Activated B cell treated with CpG ODN at 0.5 μM for 24 hours (primary cell): ENCODE data around the gene TSPAN12. TPM values are rescaled to one million over a fixed set of nuclear protein-coding genes. Genes with fewer than 3 reads are reported as not detected.

Experiments used
- ATAC-seq: fragments of 200-7000 bp; cut with Tn5 transposase; one replicate; pipeline ENCODE4 v1.10.0; 2021; ENCODE audit warnings: low read depth, mild to moderate bottlenecking, moderate library complexity
- CTCF ChIA-PET: fragments of 350-600 bp; sonication (Branson Sonifier 250); formaldehyde crosslinking; loops from one replicate; lab custom pipeline; 2021; ENCODE audit warnings: antibody characterized with exemption; lab: Charles Lee
- POLR2A ChIA-PET: fragments of 350-600 bp; sonication (Branson Sonifier 250); formaldehyde crosslinking; loops from one replicate; lab custom pipeline; 2021; ENCODE audit warnings: antibody characterized with exemption; lab: Charles Lee
- DNase-seq: peaks from one replicate; pipeline ENCODE4 v3.0.0; 2022
- H3K27ac Mint-ChIP-seq: one replicate; pipeline ENCODE4 v1.8.0; 2020; ENCODE audit warnings: mixed read lengths
- H3K27me3 Mint-ChIP-seq: one replicate; pipeline ENCODE4 v1.8.0; 2021; ENCODE audit warnings: mixed read lengths
- H3K36me3 Mint-ChIP-seq: one replicate; pipeline ENCODE4 v1.8.0; 2021; ENCODE audit warnings: low read depth, mixed read lengths
- H3K4me1 Mint-ChIP-seq: one replicate; pipeline ENCODE4 v1.8.0; 2021; ENCODE audit warnings: mixed read lengths
- H3K4me3 Mint-ChIP-seq: one replicate; pipeline ENCODE4 v1.8.0; 2020; ENCODE audit warnings: mild to moderate bottlenecking, mixed read lengths
- H3K9me3 Mint-ChIP-seq: one replicate; pipeline ENCODE4 v1.8.0; 2020; ENCODE audit warnings: mixed read lengths
- intact Hi-C: fragments of 100-400 bp; cut with micrococcal nuclease; formaldehyde crosslinking; loops from one replicate; pipeline ENCODE4 v1.15.1; 2024
- total RNA-seq: library from RNA; stranded (reverse); gene quantifications from 2 replicates; pipeline ENCODE4 v1.2.3, GENCODE V29; 2022
- TF ChIP-seq, protein P1 (sequence below): fragments of 200-600 bp; IDR thresholded peaks from one replicate; pipeline ENCODE4 v1.8.0; 2022; ENCODE audit warnings: antibody characterized with exemption, mild to moderate bottlenecking

Gene TSPAN12
- total RNA-seq, 1 donor from 2014 or later: not detected

DNA sequence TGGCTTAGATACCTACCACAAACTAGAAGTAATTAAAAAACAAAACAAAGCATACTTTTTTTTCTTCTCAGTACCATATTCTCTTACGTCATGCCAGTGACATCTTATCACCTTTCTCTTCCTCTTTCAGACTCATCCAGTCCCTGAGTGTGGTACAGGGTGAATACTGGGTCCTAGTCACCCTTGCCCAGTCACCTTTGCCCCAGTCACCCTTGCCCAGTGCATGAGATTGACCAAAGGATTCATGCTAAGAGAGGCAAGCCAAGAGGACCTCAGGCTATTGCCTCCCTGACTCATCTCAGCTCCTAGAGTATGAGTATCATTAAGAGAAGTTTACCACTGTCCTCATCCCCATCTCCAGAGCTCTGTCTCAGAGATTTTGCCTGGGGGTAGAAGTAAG lies 10.0 kb upstream of the TSPAN12 start:
- DNase-seq: no peak
- ATAC-seq: no peak
- no peaks in the 10 kb centered on the region for H3K9me3 Mint-ChIP-seq
- POLR2A ChIA-PET: no interaction called here
- intact Hi-C loops: no loop called here
- CTCF ChIA-PET: interaction anchor here (0.7 kb wide), 1 partner anchor 9 kb away, joined by 3 read pairs; no protein-coding TSS in a partner anchor
- H3K27me3 Mint-ChIP-seq: peaks cover 14% of the 10 kb centered on the region
- H3K36me3 Mint-ChIP-seq: no peaks in the 10 kb centered on the region
- H3K27ac Mint-ChIP-seq: no peak overlapping the region
- TF ChIP-seq, protein P1, sequence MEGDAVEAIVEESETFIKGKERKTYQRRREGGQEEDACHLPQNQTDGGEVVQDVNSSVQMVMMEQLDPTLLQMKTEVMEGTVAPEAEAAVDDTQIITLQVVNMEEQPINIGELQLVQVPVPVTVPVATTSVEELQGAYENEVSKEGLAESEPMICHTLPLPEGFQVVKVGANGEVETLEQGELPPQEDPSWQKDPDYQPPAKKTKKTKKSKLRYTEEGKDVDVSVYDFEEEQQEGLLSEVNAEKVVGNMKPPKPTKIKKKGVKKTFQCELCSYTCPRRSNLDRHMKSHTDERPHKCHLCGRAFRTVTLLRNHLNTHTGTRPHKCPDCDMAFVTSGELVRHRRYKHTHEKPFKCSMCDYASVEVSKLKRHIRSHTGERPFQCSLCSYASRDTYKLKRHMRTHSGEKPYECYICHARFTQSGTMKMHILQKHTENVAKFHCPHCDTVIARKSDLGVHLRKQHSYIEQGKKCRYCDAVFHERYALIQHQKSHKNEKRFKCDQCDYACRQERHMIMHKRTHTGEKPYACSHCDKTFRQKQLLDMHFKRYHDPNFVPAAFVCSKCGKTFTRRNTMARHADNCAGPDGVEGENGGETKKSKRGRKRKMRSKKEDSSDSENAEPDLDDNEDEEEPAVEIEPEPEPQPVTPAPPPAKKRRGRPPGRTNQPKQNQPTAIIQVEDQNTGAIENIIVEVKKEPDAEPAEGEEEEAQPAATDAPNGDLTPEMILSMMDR: no peak
- H3K4me3 Mint-ChIP-seq: no peak overlapping the region
- H3K4me1 Mint-ChIP-seq: no peaks in the 10 kb centered on the region

DNA sequence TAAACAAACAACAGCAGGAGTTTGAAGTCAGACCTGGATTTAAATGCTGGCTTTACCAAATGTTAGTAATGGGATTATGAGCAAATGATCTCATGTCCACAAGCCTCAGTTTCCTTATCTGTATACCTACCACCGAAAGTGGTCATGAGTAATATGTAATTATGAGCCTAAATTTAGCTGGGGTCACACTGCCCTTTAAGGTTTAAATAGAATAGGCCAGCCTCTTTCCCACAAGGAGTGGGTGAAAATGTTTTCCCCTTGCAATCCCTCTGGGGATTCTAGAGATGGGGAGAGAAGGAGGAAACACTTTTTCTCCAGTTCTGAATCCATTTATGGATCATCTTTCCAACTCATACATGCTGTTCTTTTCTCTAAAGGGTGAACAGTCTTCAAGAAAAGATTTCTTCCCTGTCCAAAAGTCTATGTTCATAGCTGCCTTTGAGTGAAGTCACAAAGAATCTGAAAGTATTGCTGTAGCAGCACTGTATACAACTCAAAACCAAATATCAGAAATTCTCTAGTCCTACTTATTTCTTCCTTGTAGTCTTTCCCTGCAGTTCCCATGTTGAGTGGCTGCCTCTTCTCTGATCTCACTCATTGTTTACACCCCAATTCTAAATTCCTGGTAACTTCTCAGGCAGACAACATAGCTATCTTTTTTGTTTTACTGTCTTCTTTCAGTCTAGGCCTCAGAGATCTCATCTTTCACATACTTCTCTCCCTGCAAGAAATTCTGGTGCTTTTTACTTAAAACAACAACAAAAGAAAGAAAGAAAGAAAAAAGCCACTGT lies 7.4 kb upstream of the TSPAN12 start:
- intact Hi-C loops: no loop called here
- ChIA-PET CTCF (no interaction called here), POLR2A (no interaction called here)
- no peaks in the 10 kb centered on the region for H3K4me1 Mint-ChIP-seq
- DNase-seq (no peak), ATAC-seq (no peak)
- H3K9me3 Mint-ChIP-seq: no peaks in the 10 kb centered on the region
- no peak overlapping the region for H3K27ac Mint-ChIP-seq
- TF ChIP-seq, protein P1: no peak
- no peak overlapping the region for H3K4me3 Mint-ChIP-seq
- no peaks in the 10 kb centered on the region for H3K36me3 Mint-ChIP-seq
- H3K27me3 Mint-ChIP-seq: peaks cover 26% of the 10 kb centered on the region

DNA sequence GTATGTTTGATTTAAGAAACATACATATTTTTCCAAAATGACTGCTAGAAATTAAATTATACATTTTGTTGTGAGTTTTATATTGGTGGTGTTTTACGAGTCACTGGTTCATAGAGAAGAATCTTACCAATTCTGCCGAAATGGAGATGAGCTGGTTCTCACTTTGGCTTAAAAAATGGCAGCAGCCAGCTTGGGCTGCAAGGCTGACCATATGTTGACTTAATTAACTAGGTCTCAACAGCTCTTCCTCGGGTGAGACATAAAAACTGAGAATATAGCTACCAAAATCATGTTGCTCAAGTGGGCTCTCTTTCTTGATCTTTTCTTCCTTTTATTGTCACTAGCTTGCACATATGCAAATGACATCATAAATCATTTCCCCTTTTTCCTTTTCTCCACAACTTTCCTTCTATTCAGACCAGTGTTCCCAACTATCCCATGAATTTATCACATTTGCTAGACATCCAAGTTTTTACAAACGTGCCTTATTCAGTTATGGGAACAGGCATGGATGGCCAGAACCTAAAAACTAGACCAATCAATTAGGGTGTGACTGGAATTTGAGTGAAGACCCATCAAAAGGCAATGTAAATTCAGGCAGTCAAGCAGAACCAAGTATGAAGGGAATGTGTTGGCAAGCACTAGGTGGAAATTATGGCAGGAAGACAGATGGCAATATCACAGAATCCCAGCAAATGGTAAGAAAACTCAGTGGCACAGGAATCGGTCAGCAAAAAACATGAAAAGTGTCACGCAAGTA lies 6.4 kb upstream of the TSPAN12 start:
- DNase-seq (no peak), ATAC-seq (no peak)
- ChIA-PET POLR2A (no interaction called here), CTCF (no interaction called here)
- TF ChIP-seq, protein P1: no peak
- no peaks in the 10 kb centered on the region for H3K4me1 Mint-ChIP-seq
- no peaks in the 10 kb centered on the region for H3K36me3 Mint-ChIP-seq
- no peak overlapping the region for H3K27ac Mint-ChIP-seq
- H3K4me3 Mint-ChIP-seq: no peak overlapping the region
- intact Hi-C loops: no loop called here
- peaks cover 34% of the 10 kb centered on the region for H3K27me3 Mint-ChIP-seq
- no peaks in the 10 kb centered on the region for H3K9me3 Mint-ChIP-seq

DNA sequence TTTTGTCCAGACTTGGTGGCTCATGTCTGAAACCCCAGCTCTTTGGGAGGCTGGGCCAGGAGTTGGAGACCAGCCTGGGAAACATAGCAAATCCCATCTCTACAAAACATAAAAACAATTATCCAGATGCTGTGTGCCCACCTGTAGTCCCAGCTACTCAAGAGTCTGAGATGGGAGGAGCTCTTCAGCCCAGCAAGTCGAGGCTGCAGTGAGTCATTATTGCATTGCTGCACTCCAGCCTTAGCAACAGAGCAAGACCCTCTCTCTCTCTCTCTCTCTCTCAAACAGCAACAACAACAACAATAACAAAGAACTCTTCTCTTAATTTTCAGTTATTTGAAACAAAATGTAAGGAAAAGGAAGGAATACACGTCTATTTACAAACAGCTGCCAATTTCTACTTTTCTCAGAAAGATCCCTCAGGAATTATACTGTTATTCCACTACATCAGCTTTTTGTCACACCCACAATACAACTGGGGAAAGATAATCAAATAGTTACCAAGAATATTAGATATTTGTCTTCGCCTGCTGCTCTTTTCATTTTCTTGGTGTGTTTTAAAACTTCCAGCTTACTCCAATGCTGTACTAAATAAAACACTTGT lies 5.1 kb upstream of the TSPAN12 start:
- Mint-ChIP-seq H3K9me3 (no peaks in the 10 kb centered on the region), H3K4me1 (peaks cover 3% of the 10 kb centered on the region), H3K4me3 (no peak overlapping the region), H3K36me3 (no peaks in the 10 kb centered on the region), H3K27me3 (peaks cover 45% of the 10 kb centered on the region), H3K27ac (no peak overlapping the region)
- TF ChIP-seq, protein P1: no peak
- DNase-seq: no peak
- intact Hi-C loops: no loop called here
- CTCF ChIA-PET: no interaction called here
- no peak for ATAC-seq
- POLR2A ChIA-PET: no interaction called here

DNA sequence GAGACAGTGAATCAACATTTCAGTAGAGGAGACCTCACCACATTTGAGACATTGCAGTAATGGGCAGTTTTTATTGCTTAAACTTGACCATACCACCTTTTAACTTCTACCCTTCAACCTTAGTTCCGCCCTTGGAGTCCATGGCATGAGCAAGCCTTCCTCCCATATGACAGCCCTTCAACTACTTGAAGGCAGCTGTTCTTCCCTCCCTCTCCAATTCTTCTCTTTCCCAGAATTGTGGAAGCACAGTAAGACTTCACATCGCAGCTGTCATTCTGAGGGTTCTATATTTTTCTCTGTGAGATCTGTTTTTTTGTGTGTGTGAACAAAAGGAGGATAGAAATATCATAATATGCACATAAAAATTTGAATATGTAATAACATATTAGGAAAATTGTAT lies 2.2 kb upstream of the TSPAN12 start:
- TF ChIP-seq, protein P1: no peak
- no peaks in the 10 kb centered on the region for H3K9me3 Mint-ChIP-seq
- ChIA-PET CTCF (interaction anchor here (1.5 kb wide), 1 partner anchor 68 kb away, joined by 4 read pairs; no protein-coding TSS in a partner anchor), POLR2A (no interaction called here)
- no peak for ATAC-seq
- H3K27me3 Mint-ChIP-seq: peaks cover 58% of the 10 kb centered on the region
- intact Hi-C loops: no loop called here
- no peak for DNase-seq
- peaks cover 14% of the 10 kb centered on the region for H3K4me1 Mint-ChIP-seq
- no peak overlapping the region for H3K4me3 Mint-ChIP-seq
- H3K27ac Mint-ChIP-seq: no peak overlapping the region
- H3K36me3 Mint-ChIP-seq: no peaks in the 10 kb centered on the region
